Cardiac fibroblast (primary cell): ENCODE measurements around the gene ATP6V1D.

Experiments
- DNase-seq, 2 donors: peaks; one replicate each; pipeline versions ENCODE4 v3.0.0 to v3.0.0-alpha.2; 2010; ENCODE audit warnings: low read depth in 2 of 2
- H3K4me3 ChIP-seq, 2 donors: replicated peaks in 1 of 2; 1 replicate in 1 of 2; 2 replicates in 1 of 2; pipeline ENCODE4 v1.5.1; 2011; ENCODE audit warnings: low read depth in 2 of 2, low read length in 2 of 2, mild to moderate bottlenecking in 2 of 2, moderate library complexity in 1 of 2
- CTCF ChIP-seq: IDR thresholded peaks from one replicate; pipeline ENCODE4 v1.5.1; 2011; ENCODE audit warnings: low read depth, mild to moderate bottlenecking, low read length, inconsistent platforms

Gene ATP6V1D

GRCh38 chr14:67389275-67389674 is 29.7 kb upstream of the ATP6V1D start:
- TF ChIP-seq CTCF: no peak
- no peak overlapping the region for H3K4me3 ChIP-seq
- DNase-seq: no peak

GRCh38 chr14:67387195-67387594 is 27.6 kb upstream of the ATP6V1D start:
- no peak for TF ChIP-seq CTCF
- no peak overlapping the region for H3K4me3 ChIP-seq
- peak in 1 of 2 donors; percentile 26 for DNase-seq

GRCh38 chr14:67385618-67386017 is 26.0 kb upstream of the ATP6V1D start:
- DNase-seq: no peak
- H3K4me3 ChIP-seq: no peak overlapping the region
- TF ChIP-seq CTCF: no peak

- TF ChIP-seq CTCF: no peak
- no peak for DNase-seq
- H3K4me3 ChIP-seq: no peak overlapping the region
Observed at GRCh38 chr14:67385120-67385519, 25.5 kb upstream of the ATP6V1D start.

GRCh38 chr14:67377916-67378315 is 18.3 kb upstream of the ATP6V1D start:
- no peak overlapping the region for H3K4me3 ChIP-seq
- no peak for DNase-seq
- TF ChIP-seq CTCF: no peak

GRCh38 chr14:67373347-67373746 is 13.7 kb upstream of the ATP6V1D start:
- DNase-seq: peak in 1 of 2 donors; percentile 56
- H3K4me3 ChIP-seq: no peak overlapping the region
- no peak for TF ChIP-seq CTCF

- no peak overlapping the region for H3K4me3 ChIP-seq
- no peak for DNase-seq
- no peak for TF ChIP-seq CTCF
Observed at GRCh38 chr14:67372833-67373232, 13.2 kb upstream of the ATP6V1D start.
